Hepatocyte (in vitro differentiated cells): ENCODE measurements around the gene SUSD3. TPM values are rescaled to one million over a fixed set of nuclear protein-coding genes. Genes with fewer than 3 reads are reported as not detected.

Experiments
- DNase-seq: peaks from one replicate; pipeline ENCODE4 v3.0.0-alpha.2; 2016; ENCODE audit warnings: low spot score
- H2AFZ ChIP-seq: fragments of 200-600 bp; sonication (generic); 2 replicates; pipeline ENCODE4 v1.6.0; 2016; ENCODE audit warnings: antibody characterized with exemption, mild to moderate bottlenecking
- H3K27ac ChIP-seq: fragments of 200-600 bp; sonication (generic); 2 replicates; pipeline ENCODE4 v1.5.1; 2016; ENCODE audit warnings: mild to moderate bottlenecking
- H3K27me3 ChIP-seq: fragments of 200-600 bp; sonication (generic); 2 replicates; pipeline ENCODE4 v1.6.1; 2016
- H3K36me3 ChIP-seq: fragments of 200-600 bp; sonication (generic); replicated peaks from 2 replicates; pipeline ENCODE4 v1.5.1; 2016; ENCODE audit warnings: low read depth; ENCODE audit not compliant: insufficient read depth
- H3K4me1 ChIP-seq: fragments of 200-600 bp; sonication (generic); 2 replicates; pipeline ENCODE4 v1.5.1; 2016; ENCODE audit warnings: mild to moderate bottlenecking, moderate library complexity; ENCODE audit not compliant: insufficient read depth
- H3K4me2 ChIP-seq: fragments of 200-600 bp; sonication (generic); 2 replicates; pipeline ENCODE4 v1.6.0; 2016
- H3K4me3 ChIP-seq: fragments of 200-600 bp; sonication (generic); 2 replicates; pipeline ENCODE4 v1.5.1; 2016; ENCODE audit warnings: mild to moderate bottlenecking
- H3K79me2 ChIP-seq: fragments of 200-600 bp; sonication (generic); 2 replicates; pipeline ENCODE4 v1.6.0; 2017; ENCODE audit warnings: mild to moderate bottlenecking
- H3K9me2 ChIP-seq: fragments of 200-600 bp; sonication (generic); replicated peaks from 2 replicates; pipeline ENCODE4 v1.6.0; 2017; ENCODE audit warnings: mild to moderate bottlenecking; ENCODE audit not compliant: insufficient read depth
- H3K9me3 ChIP-seq: fragments of 200-600 bp; sonication (generic); 2 replicates; pipeline ENCODE4 v1.5.1; 2016; ENCODE audit warnings: low read depth, mild to moderate bottlenecking
- H4K20me1 ChIP-seq: fragments of 200-600 bp; sonication (generic); 2 replicates; pipeline ENCODE4 v1.6.0; 2016; ENCODE audit warnings: mild to moderate bottlenecking; ENCODE audit not compliant: insufficient read depth, poor library complexity, severe bottlenecking
- CTCF ChIP-seq: fragments of 200-600 bp; sonication (generic); IDR thresholded peaks from 2 replicates; pipeline ENCODE4 v1.5.1; 2016; ENCODE audit warnings: antibody characterized with exemption, mild to moderate bottlenecking; ENCODE audit not compliant: poor library complexity
- EZH2 ChIP-seq: fragments of 200-600 bp; sonication (generic); IDR thresholded peaks from 2 replicates; pipeline ENCODE4 v1.6.1; 2016; ENCODE audit warnings: antibody characterized with exemption, mild to moderate bottlenecking, borderline replicate concordance
- EZH2phosphoT487 ChIP-seq: fragments of 200-600 bp; sonication (generic); IDR thresholded peaks from one replicate; pipeline ENCODE4 v1.6.1; 2018; ENCODE audit warnings: antibody characterized with exemption, mild to moderate bottlenecking, low read depth, moderate library complexity; ENCODE audit not compliant: unreplicated experiment, severe bottlenecking
- WGBS: methylation state at CpG from one replicate; pipeline ENCODE4 v1.1.6; 2016; ENCODE audit warnings: low lambda C conversion rate; ENCODE audit errors: missing lambda C conversion rate; 5-methylcytosine and 5-hydroxymethylcytosine counted together
- polyA plus RNA-seq: library from polyadenylated mRNA; unstranded; fragments of >200 nt; fragmentation: Nextera tagmentation; extraction: Ambion mirVana; gene quantifications from 2 replicates; pipeline ENCODE4 v1.2.1, GENCODE V29; 2016
- total RNA-seq: library from RNA; depleted of rRNA; stranded (reverse); fragments of >200 nt; gene quantifications from 2 replicates; pipeline ENCODE4 v1.2.3, GENCODE V29; 2014

The SUSD3 gene
- total and polyA plus RNA-seq, 2 experiments from 2014 or later: 11.4 to 17.3 TPM

- Histone ChIP-seq H2AFZ (no peak overlapping the region), H3K36me3 (no peaks in the 10 kb centered on the region), H3K9me2 (no peaks in the 10 kb centered on the region), H3K79me2 (no peaks in the 10 kb centered on the region), H3K9me3 (no peaks in the 10 kb centered on the region), H3K4me3 (no peak overlapping the region), H3K4me1 (no peaks in the 10 kb centered on the region), H3K27ac (no peak overlapping the region), H3K4me2 (no peak overlapping the region), H4K20me1 (no peaks in the 10 kb centered on the region), H3K27me3 (no peaks in the 10 kb centered on the region)
- TF ChIP-seq EZH2: no peak
- WGBS: 85% methylated on average over 7 of the region's 7 CpGs
- DNase-seq: no peak
These were observed 13.0 kb downstream of the SUSD3 start for GRCh38 chr9:93071464-93071863.

GRCh38 chr9:93072383-93072795, 13.9 kb downstream of the SUSD3 start:
- no peak for DNase-seq
- TF ChIP-seq EZH2phosphoT487 (no peak), EZH2 (no peak), CTCF (no peak)

GRCh38 chr9:93076101-93076791, 17.7 kb downstream of the SUSD3 start:
- H3K79me2 ChIP-seq: no peaks in the 10 kb centered on the region
- H3K27ac ChIP-seq: no peak overlapping the region
- no peaks in the 10 kb centered on the region for H3K27me3 ChIP-seq
- H3K9me2 ChIP-seq: no peaks in the 10 kb centered on the region
- no peaks in the 10 kb centered on the region for H4K20me1 ChIP-seq
- no peaks in the 10 kb centered on the region for H3K36me3 ChIP-seq
- TF ChIP-seq EZH2 (no peak), EZH2phosphoT487 (no peak), CTCF (no peak)
- H3K4me3 ChIP-seq: no peak overlapping the region
- H3K4me1 ChIP-seq: no peaks in the 10 kb centered on the region
- no peak for DNase-seq
- H2AFZ ChIP-seq: no peak overlapping the region
- no peak overlapping the region for H3K4me2 ChIP-seq
- no peaks in the 10 kb centered on the region for H3K9me3 ChIP-seq
- 98% methylated on average over 12 of the region's 12 CpGs for WGBS

More at GRCh38 chr9:93072383-93072795, 13.9 kb downstream of the SUSD3 start:
- H3K9me3 ChIP-seq: no peaks in the 10 kb centered on the region
- no peak overlapping the region for H3K4me3 ChIP-seq
- 66% methylated on average over 5 of the region's 5 CpGs for WGBS
- H2AFZ ChIP-seq: no peak overlapping the region
- no peaks in the 10 kb centered on the region for H3K9me2 ChIP-seq
- no peaks in the 10 kb centered on the region for H3K27me3 ChIP-seq
- no peak overlapping the region for H3K4me2 ChIP-seq
- H3K4me1 ChIP-seq: no peaks in the 10 kb centered on the region
- no peaks in the 10 kb centered on the region for H3K36me3 ChIP-seq
- H4K20me1 ChIP-seq: no peaks in the 10 kb centered on the region
- no peak overlapping the region for H3K27ac ChIP-seq
- H3K79me2 ChIP-seq: no peaks in the 10 kb centered on the region

- Histone ChIP-seq H3K4me1 (no peaks in the 10 kb centered on the region), H2AFZ (no peak overlapping the region), H3K36me3 (no peaks in the 10 kb centered on the region), H4K20me1 (no peaks in the 10 kb centered on the region), H3K79me2 (no peaks in the 10 kb centered on the region), H3K9me2 (no peaks in the 10 kb centered on the region), H3K9me3 (no peaks in the 10 kb centered on the region), H3K27ac (no peak overlapping the region), H3K27me3 (no peaks in the 10 kb centered on the region), H3K4me2 (no peak overlapping the region), H3K4me3 (no peak overlapping the region)
- TF ChIP-seq EZH2phosphoT487 (no peak), CTCF (no peak), EZH2 (no peak)
- 95% methylated on average over 2 of the region's 2 CpGs for WGBS
- no peak for DNase-seq
These were observed 18.3 kb downstream of the SUSD3 start for GRCh38 chr9:93076792-93077128.
